ENCODE measurements around the gene KCNQ1.

The KCNQ1 gene

GRCh38 chr11:2740275-2740940, 295.6 kb downstream of the KCNQ1 start:
- no peak for TF ChIP-seq CTCF (IDR thresholded peaks at IDR 0.05; ENCODE audit: low read depth, low read length)
- no peak overlapping the region for H3K4me3 ChIP-seq (ENCODE audit: low read depth, low read length)

GRCh38 chr11:2741006-2741376, 296.2 kb downstream of the KCNQ1 start:
- H3K4me3 ChIP-seq (ENCODE audit: low read depth, low read length) = no peak overlapping the region
- TF ChIP-seq CTCF (IDR thresholded peaks at IDR 0.05; ENCODE audit: low read depth, low read length) = no peak

GRCh38 chr11:2741377-2742131, 296.7 kb downstream of the KCNQ1 start:
- H3K4me3 ChIP-seq (ENCODE audit: low read depth, low read length) = no peak overlapping the region
- TF ChIP-seq CTCF (IDR thresholded peaks at IDR 0.05; ENCODE audit: low read depth, low read length) = no peak

GRCh38 chr11:2742201-2742600, 297.4 kb downstream of the KCNQ1 start:
- no peak for TF ChIP-seq CTCF (IDR thresholded peaks at IDR 0.05; ENCODE audit: low read depth, low read length)
- no peak overlapping the region for H3K4me3 ChIP-seq (ENCODE audit: low read depth, low read length)

DNA sequence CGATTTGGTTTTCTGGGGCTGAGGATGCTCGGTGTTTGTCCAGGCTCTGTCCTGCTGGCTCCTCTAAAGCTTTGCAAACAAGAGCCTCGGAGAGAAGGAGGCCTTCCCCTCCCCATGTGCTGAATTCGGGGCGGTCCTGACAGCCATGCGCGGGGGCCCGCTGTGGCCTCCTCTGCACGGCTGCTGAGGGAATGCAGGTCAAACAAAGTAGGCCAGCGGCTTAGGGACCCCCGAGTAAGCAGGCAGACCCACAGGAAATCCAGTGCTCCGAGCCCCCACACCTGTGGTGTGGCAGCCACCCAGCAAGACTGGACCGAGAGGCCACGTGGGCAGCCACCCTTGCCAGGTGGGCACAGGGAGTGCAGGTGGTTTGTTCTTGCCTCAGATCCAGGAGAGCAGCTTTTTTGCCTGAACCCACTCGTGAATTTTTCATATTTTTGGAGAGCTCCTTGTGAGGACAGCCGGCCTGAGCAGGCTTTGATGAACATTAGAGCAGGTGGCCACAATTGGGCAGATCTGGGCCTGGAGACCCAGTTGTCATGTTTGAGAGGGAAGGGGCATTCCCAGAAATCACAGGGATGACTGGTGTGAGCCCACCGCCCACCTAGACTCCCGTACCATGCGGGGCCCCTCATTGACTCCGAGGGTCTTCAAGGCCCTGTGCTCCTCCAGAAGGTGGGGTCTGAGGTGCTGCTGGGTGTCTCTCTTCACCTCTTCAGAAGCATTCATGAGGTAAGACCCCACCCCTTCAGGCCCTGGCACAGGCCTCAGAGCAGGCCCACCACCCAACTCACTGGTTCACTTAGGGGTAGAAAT, 298.0 kb downstream of the KCNQ1 start:
- no peak for TF ChIP-seq CTCF (IDR thresholded peaks at IDR 0.05; ENCODE audit: low read depth, low read length)
- H3K4me3 ChIP-seq (ENCODE audit: low read depth, low read length) = no peak overlapping the region

- TF ChIP-seq CTCF (IDR thresholded peaks at IDR 0.05; ENCODE audit: low read depth, low read length) = no peak
- H3K4me3 ChIP-seq (ENCODE audit: low read depth, low read length) = no peak overlapping the region
Measured at GRCh38 chr11:2743427-2744110, 298.8 kb downstream of the KCNQ1 start.
